Hepatocyte (in vitro differentiated cells): ENCODE measurements around the gene RHOA.

Experiments
- CTCF ChIP-seq: fragments of 200-600 bp; sonication (generic); IDR thresholded peaks from 2 replicates; pipeline ENCODE4 v1.5.1; 2016; ENCODE audit warnings: antibody characterized with exemption, mild to moderate bottlenecking; ENCODE audit not compliant: poor library complexity
- EZH2 ChIP-seq: fragments of 200-600 bp; sonication (generic); IDR thresholded peaks from 2 replicates; pipeline ENCODE4 v1.6.1; 2016; ENCODE audit warnings: antibody characterized with exemption, mild to moderate bottlenecking, borderline replicate concordance

DNA sequence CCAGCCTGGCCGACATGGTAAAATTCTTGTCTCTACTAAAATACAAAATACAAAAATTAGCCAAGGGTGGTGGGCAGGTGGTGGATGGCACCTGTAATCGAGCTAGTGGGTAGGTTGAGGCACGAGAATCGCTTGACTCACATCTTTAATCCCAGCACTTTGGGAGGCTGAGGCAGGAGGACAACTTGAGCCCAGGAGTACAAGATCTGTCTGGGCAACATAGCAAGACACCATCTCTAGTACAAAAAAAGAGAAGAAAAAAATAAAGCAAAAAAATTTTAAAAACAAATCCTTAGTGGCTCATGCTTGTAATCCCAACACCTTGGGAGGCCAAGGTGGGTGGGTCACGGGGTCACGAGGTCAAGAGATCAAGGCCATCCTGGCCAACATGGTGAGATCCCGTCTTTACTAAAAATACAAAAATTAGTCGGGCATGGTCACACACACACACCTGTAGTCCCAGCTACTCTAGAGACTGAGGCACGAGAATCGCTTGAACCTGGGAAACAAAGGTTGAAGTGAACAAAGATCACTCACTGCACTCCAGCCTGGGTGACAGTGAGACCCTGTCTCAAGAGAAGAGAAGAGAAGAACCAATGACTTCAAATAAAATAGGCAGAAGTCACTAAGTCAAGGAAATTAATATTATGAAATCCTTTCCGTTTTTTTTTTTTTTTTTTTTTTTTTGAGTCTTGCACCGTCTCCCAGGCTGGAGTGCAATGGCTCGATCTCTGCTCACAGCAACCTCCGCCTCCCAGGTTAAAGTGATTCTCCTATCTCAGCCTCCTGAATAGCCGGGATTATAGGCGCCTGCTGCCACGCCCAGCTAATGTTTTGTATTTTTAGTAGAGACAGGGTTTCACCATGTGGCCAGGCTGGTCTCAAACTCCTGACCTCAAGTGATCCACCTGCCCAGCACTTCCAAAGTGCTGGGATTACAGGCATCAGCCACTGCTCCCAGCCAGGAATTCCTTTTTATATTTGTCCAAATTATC, 4.9 kb downstream of the RHOA start:
- no peak for TF ChIP-seq EZH2
- no peak for TF ChIP-seq CTCF
